Measurements from ENCODE around the gene SLC16A10. TPM values are rescaled to one million over a fixed set of nuclear protein-coding genes. Genes with fewer than 3 reads are reported as not detected.

SLC16A10 gene
- total and polyA plus RNA-seq, 2 of the 4 experiments (the other 2 are of a cell fraction), result not detected

DNA sequence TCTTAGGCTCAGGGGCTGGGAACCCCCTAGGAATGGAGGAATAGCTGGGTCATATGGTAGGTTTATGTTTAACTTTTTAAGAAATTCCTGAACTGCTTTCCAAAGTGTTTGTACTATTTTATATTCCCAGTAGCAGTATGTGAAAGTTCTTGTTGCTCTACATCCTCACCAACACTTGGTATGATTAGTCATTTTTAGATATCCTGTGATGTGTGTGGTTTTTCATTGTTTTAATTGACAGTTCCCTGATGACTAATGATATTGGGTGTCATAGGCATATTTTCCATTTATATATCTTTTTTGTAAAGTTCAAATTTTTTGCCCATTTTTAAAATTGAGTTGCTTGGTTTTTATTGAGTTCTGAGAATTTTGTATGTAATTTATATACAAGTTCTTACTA lies 72.3 kb downstream of the SLC16A10 start:
- H3K56ac ChIP-seq (ENCODE audit: extremely low read depth, insufficient read depth, low read length), result no peak overlapping the region
- no peak overlapping the region for H3K4me3 ChIP-seq (ENCODE audit: insufficient read depth, low read depth, low read length)
- H4K5ac ChIP-seq (ENCODE audit: low read depth, low read length), result no peak overlapping the region
- no peak for DNase-seq
- H2BK120ac ChIP-seq (ENCODE audit: low read depth, low read length), result no peak overlapping the region
- no peaks in the 10 kb centered on the region for H3K9me3 ChIP-seq (ENCODE audit: control insufficient read depth, insufficient read depth, low read length)
- no peak overlapping the region for H3K27ac ChIP-seq (ENCODE audit: insufficient read depth, low read length)
- no peaks in the 10 kb centered on the region for H3K36me3 ChIP-seq (ENCODE audit: control insufficient read depth, insufficient read depth, low read length)
- H2AK5ac ChIP-seq (ENCODE audit: low read depth, low read length), result no peak overlapping the region
- H3K79me1 ChIP-seq (ENCODE audit: low read depth in 1 of 2, low read length in 2 of 2), result no peaks in the 10 kb centered on the region
- H3K18ac ChIP-seq (ENCODE audit: low read depth, low read length), result no peak overlapping the region
- H3K4ac ChIP-seq (ENCODE audit: low read depth, low read length), result no peak overlapping the region
- H2BK5ac ChIP-seq (ENCODE audit: low read depth, low read length, poor library complexity, severe bottlenecking), result no peak overlapping the region
- H2BK15ac ChIP-seq (ENCODE audit: low read depth, low read length), result no peak overlapping the region
- H3K9me1 ChIP-seq (ENCODE audit: insufficient read depth, low read length), result no peaks in the 10 kb centered on the region
- no peak overlapping the region for H2AK9ac ChIP-seq (replicated peaks; ENCODE audit: low read depth, low read length, poor library complexity)
- H3K14ac ChIP-seq (replicated peaks; ENCODE audit: low read depth, low read length), result no peak overlapping the region
- no peak overlapping the region for H2BK20ac ChIP-seq (ENCODE audit: low read depth, low read length)
- H2AFZ ChIP-seq (replicated peaks; ENCODE audit: low read length, poor library complexity), result no peak overlapping the region
- intact Hi-C loops (cut with micrococcal nuclease), result no loop called here
- peaks cover 2% of the 10 kb centered on the region; the same call in 1 of the 2 replicates for H3K27me3 ChIP-seq (ENCODE audit: control insufficient read depth, insufficient read depth, low read length)
- no peak overlapping the region for H4K8ac ChIP-seq (ENCODE audit: low read depth in 2 of 2, low read length in 2 of 2)
- ATAC-seq (ENCODE audit: low read depth), result no peak
- in situ Hi-C loops (cut with MboI; ENCODE audit: low sequenced_read_pairs), result no loop called here
- ChIA-PET POLR2A (ENCODE audit: unreplicated experiment) (no interaction called here), CTCF (no interaction called here)
- dilution Hi-C loops (cut with HindIII; ENCODE audit: low sequenced_read_pairs, unreplicated experiment), result no loop called here
- H3K23ac ChIP-seq (ENCODE audit: low read depth, low read length), result no peak overlapping the region
- H3K9ac ChIP-seq (ENCODE audit: low read depth, low read length), result no peak overlapping the region
- no peaks in the 10 kb centered on the region for H3K4me1 ChIP-seq (ENCODE audit: control insufficient read depth, insufficient read depth, low read length)
- H3K4me2 ChIP-seq (ENCODE audit: low read depth, low read length), result no peak overlapping the region
- no TSS peak for BruUV-seq (replicated peaks)
- no peak overlapping the region for H4K91ac ChIP-seq (ENCODE audit: insufficient read depth, low read depth, low read length)
- H4K20me1 ChIP-seq (ENCODE audit: insufficient read depth, low read length), result no peaks in the 10 kb centered on the region
- TF ChIP-seq NFE2L2 (IDR thresholded peaks at IDR 0.05; ENCODE audit: low read depth, low read length) (no peak), SMC3 (IDR thresholded peaks at IDR 0.05; ENCODE audit: low read depth, low read length) (no peak), CTCF (conservative IDR thresholded peaks at IDR 0.05; ENCODE audit: low read depth, low read length) (no peak), MXI1 (IDR thresholded peaks at IDR 0.05; ENCODE audit: borderline replicate concordance, low read depth, low read length) (no peak), ELK1 (IDR thresholded peaks at IDR 0.05; ENCODE audit: borderline replicate concordance, low read depth, low read length) (no peak), RCOR1 (IDR thresholded peaks at IDR 0.05; ENCODE audit: insufficient replicate concordance, low read length) (no peak), CHD1 (IDR thresholded peaks at IDR 0.05; ENCODE audit: low read depth, low read length) (no peak)
- TF ChIP-seq, protein P1, sequence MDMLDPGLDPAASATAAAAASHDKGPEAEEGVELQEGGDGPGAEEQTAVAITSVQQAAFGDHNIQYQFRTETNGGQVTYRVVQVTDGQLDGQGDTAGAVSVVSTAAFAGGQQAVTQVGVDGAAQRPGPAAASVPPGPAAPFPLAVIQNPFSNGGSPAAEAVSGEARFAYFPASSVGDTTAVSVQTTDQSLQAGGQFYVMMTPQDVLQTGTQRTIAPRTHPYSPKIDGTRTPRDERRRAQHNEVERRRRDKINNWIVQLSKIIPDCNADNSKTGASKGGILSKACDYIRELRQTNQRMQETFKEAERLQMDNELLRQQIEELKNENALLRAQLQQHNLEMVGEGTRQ (IDR thresholded peaks at IDR 0.05; ENCODE audit: low read depth, low read length), result no peak
